ENCODE measurements around the gene YAE1. TPM values are rescaled to one million over a fixed set of nuclear protein-coding genes. Genes with fewer than 3 reads are reported as not detected.

YAE1 gene
- total RNA-seq, 1 donor from 2014 or later: 42.5 TPM

DNA sequence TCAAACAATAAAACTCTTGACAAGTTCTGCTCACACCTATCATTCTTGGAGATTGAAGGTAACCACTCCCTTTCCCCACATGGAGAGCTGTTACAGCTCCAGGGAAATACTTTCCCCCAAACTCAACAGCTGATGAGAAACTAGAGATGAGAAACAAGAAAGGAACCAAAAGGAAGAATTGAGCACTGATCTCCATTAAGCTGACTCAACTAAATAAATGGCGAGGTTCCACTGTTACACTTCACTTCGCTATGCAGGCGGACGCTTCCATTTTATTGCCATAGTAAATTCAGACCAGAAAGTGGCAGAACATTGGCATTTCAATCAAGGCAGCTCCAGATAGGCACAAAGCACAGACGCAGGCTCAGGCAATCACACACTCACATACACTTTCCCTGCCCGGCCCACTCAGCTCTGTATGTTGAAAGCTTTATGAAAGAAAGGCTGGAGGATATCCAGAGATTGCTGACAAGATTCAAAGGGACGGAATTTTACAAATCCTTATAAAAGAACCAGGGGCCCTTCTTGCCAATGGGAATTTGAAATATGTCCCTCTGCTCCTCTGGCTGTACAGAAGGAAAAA, 11.5 kb upstream of the YAE1 start:
- H3K9me3 Mint-ChIP-seq: no peaks in the 10 kb centered on the region

GRCh38 chr7:39557222-39557621, 9.0 kb upstream of the YAE1 start:
- TF ChIP-seq CTCF (conservative IDR thresholded peaks at IDR 0.05): no peak

More for the DNA sequence above, 11.5 kb upstream of the YAE1 start:
- no peak for DNase-seq (ENCODE audit: low read depth, low spot score)
- peaks cover 2% of the 10 kb centered on the region for H3K27me3 Mint-ChIP-seq (ENCODE audit: low read depth)
- H3K4me3 Mint-ChIP-seq: no peak overlapping the region
- H3K27ac Mint-ChIP-seq (ENCODE audit: unreplicated experiment): no peak overlapping the region
- no peaks in the 10 kb centered on the region for H3K36me3 Mint-ChIP-seq (ENCODE audit: low read depth)
- TF ChIP-seq CTCF (conservative IDR thresholded peaks at IDR 0.05): no peak
- H3K4me1 Mint-ChIP-seq: no peaks in the 10 kb centered on the region

GRCh38 chr7:39557911-39558310, 8.3 kb upstream of the YAE1 start:
- Mint-ChIP-seq H3K27me3 (ENCODE audit: low read depth) (peaks cover 2% of the 10 kb centered on the region), H3K27ac (ENCODE audit: unreplicated experiment) (no peak overlapping the region), H3K4me1 (peaks cover 11% of the 10 kb centered on the region), H3K9me3 (no peaks in the 10 kb centered on the region), H3K4me3 (no peak overlapping the region), H3K36me3 (ENCODE audit: low read depth) (no peaks in the 10 kb centered on the region)
- no peak for TF ChIP-seq CTCF (conservative IDR thresholded peaks at IDR 0.05)
- no peak for DNase-seq (ENCODE audit: low read depth, low spot score)

More at GRCh38 chr7:39557222-39557621, 9.0 kb upstream of the YAE1 start:
- no peak overlapping the region for H3K4me3 Mint-ChIP-seq
- H3K27ac Mint-ChIP-seq (ENCODE audit: unreplicated experiment): no peak overlapping the region
- DNase-seq (ENCODE audit: low read depth, low spot score): no peak
- H3K36me3 Mint-ChIP-seq (ENCODE audit: low read depth): no peaks in the 10 kb centered on the region
- H3K4me1 Mint-ChIP-seq: peaks cover 11% of the 10 kb centered on the region
- no peaks in the 10 kb centered on the region for H3K9me3 Mint-ChIP-seq
- peaks cover 2% of the 10 kb centered on the region for H3K27me3 Mint-ChIP-seq (ENCODE audit: low read depth)

DNA sequence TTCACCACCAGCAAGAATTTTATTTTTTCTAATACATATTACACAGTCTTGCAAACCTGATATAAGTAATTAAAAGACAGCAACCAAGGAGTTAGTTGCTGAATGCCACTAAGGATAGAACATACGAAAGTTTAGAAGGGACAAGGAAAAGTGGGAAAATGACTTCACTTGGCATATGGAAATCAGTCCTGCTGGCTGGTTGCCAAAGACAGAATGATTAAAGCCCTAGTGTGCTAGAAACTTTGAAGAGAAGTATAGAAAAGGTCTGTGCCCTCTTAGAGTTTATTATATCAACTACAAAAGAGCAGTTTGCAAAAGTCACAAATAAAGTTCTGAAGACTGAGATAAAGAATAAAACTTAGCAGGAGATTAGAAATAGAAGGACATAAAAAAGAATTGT, 5.8 kb upstream of the YAE1 start:
- no peaks in the 10 kb centered on the region for H3K9me3 Mint-ChIP-seq
- H3K27me3 Mint-ChIP-seq (ENCODE audit: low read depth): peaks cover 2% of the 10 kb centered on the region
- peaks cover 13% of the 10 kb centered on the region for H3K4me1 Mint-ChIP-seq
- no peak for TF ChIP-seq CTCF (conservative IDR thresholded peaks at IDR 0.05)
- H3K4me3 Mint-ChIP-seq: no peak overlapping the region
- no peaks in the 10 kb centered on the region for H3K36me3 Mint-ChIP-seq (ENCODE audit: low read depth)
- no peak for DNase-seq (ENCODE audit: low read depth, low spot score)
- H3K27ac Mint-ChIP-seq (ENCODE audit: unreplicated experiment): no peak overlapping the region

DNA sequence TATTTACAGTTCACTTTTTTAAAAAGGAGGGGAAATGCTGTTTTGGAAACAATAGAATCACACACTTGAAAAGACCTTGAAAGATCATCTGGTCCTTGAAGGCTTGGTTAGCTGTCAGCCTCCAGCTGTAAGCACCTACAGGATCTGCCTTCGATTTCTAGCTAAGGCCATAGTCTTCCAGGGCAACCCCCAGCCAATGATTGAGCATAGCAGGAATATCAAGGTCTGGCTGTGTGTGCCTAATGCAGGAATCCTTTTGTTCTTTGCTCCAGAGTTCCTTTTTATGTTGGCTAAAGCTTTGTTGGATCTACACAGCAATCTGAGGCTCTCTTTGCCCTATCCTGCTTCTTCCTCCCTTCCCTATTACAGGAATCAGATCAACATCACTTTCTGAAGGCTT, 5.2 kb upstream of the YAE1 start:
- DNase-seq (ENCODE audit: low read depth, low spot score): no peak
- no peak overlapping the region for H3K4me3 Mint-ChIP-seq
- no peaks in the 10 kb centered on the region for H3K36me3 Mint-ChIP-seq (ENCODE audit: low read depth)
- no peaks in the 10 kb centered on the region for H3K9me3 Mint-ChIP-seq
- TF ChIP-seq CTCF (conservative IDR thresholded peaks at IDR 0.05): no peak
- no peak overlapping the region for H3K27ac Mint-ChIP-seq (ENCODE audit: unreplicated experiment)
- peaks cover 17% of the 10 kb centered on the region for H3K4me1 Mint-ChIP-seq
- peaks cover 2% of the 10 kb centered on the region for H3K27me3 Mint-ChIP-seq (ENCODE audit: low read depth)

Data from neural crest cell (in vitro differentiated cells).